Measurements from ENCODE around the gene DPYSL4.

The DPYSL4 gene

DNA sequence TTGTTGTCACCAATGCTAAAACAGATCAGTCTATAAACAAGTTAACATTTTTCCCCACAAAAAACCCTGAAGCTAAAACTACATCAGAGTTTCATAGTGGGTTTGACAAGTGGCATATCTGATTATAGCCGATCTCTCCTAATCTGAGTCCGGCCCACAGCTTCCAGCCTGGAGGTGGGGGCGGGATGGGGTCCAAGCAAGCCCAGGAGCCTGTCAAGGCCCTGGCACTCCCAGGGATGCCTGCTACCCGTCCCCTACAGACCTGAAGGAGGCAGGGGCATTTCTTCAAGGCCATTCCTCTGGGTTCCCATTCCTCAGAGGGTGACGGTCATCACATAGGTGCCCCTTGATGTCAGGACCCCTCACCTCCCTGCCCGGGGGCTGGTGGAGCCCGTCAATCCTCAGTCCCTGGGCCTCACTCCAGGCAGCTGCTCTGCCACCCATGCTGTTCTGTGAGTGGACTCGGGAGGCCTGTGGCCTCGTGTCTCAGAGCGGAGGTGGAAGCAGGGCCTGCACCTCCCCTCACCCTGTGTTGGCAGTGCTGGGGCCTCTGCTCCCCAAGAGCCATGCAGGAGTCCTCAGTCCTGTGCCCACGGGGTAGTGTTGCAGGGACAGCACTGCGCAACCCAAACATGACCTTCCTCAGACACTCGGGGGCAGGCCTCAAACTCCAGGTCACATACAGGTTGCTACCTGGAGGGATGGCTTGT lies 8.8 kb downstream of the DPYSL4 start:
- DNase-seq (ENCODE audit: low spot score): no peak

DNA sequence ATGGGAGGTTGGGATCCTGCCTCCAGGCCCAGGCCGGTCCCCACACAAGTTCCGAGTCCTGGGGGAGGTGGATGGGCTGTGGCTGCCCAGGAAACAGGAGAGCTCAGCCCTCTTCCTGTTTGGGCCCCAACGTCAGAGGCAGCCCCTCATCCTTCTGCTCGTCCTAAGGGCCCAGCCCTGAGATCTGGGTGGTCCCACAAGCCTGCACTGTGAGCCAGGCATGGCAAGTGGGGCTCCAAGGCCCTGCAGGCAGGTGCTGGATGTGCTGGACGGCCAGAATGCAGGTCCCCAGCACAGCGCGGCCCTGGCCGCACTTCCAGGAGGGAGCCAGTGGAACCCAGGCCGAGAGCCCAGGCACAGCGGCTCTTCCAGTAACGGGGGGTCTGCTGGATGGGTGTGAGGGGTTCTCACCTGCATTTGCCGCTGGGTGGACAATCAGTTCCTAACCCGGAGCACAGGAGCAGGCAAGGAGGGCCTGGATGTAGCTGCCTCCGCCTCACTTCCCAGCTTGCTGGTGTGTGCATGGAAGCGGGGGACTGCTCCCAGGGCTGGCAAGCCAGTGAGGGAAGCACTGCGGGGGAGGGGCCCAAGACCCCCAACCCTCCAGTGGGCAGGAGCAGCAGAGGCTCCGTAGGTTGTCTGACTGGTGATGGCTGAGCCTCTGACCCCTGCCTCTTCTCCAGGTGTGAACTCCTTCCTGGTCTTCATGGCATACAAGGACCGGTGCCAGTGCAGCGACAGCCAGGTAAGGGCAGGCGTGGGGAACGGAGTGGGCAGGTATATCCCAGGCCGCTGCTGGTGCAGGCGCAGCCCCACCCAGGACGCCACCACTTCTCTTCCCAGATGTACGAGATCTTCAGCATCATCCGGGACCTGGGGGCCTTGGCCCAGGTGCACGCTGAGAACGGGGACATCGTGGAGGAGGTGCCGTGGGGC lies 9.7 kb downstream of the DPYSL4 start:
- DNase-seq (ENCODE audit: low spot score): no peak

DNA sequence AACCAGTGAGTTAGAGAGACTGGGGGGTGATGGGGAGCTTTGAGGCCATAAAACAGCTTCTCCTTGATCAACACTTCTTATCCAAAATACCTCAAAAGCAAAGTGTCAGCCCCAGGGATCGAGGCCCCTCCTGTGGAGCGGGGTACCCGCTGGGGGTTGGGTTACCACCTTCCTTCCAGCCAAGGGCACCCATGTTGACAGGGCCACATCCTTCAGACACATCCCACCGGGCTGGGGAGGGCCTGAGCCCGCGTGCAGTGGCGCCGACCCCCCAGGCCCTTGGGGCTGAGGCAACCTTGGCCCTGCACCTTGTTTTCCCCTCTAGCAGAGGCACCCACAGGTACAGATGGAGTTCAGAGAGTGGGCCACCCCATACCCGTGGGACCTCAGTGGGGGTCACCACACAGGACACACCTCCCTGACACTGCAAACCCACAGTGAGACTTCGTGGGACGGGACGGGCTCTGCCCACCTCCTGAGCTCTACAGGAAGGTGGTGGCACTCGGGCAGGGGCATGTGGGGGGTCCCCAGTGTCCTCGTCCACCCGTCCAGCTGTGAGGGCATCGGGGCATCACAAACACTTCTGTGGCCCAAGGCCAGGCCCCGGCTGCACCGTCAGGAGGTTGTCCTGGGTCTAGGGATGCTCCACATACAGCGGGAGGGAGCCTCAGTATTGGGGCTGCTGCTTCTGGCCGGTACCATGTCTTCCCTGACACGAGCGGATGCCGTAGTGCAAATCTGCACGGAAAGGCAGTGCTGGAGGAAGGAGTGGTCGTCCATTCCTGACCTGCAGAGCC lies 10.7 kb downstream of the DPYSL4 start:
- no peak for DNase-seq (ENCODE audit: low spot score)

DNA sequence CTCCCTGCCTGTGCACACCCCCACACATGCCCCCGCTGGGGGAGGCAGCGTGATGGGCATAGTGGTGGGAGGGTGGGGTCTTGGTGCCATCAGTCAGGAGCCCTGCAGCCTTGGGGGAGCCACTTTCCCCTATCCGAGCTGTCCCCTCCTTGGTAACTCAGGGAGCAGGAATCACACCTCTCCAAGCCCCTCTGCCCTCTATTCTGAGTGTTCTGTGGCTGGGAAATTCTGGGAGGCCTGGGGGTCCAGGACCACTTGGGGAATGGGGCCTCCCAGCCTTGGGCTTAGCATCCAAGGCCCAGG lies 11.3 kb downstream of the DPYSL4 start:
- no peak for DNase-seq (ENCODE audit: low spot score)

DNA sequence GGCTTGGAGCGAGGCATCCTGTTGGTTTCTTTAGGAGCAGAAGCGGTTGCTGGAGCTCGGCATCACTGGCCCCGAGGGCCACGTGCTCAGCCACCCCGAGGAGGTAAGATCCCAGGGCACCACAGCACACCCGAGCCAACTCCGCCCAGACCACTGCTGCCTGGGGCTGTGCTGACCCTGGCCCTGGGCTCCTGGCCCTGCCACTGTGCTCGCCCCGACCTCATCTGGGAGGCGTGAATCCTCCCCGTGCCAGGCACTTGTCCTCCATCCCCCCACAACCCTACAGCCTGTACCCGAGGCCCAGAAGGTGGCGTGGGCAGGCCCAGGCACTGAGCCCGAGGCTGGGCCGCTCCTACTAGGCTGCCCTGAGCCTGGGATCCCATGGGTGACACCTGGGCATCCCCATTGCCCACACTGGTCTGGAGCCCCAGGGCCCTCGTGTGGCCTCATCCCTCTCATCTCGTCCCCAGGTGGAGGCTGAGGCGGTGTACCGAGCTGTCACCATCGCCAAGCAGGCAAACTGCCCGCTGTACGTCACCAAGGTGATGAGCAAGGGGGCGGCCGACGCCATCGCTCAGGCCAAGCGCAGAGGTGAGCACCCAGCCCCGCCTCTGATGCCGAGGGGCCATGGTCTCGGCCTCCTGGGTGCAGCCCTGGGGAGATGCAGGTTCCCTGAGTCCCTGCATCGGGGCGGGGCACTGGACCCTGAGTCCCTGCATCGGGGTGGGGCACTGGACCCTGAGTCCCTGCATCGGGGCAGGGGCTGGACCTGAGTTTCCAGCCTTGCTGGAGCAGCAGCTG lies 11.8 kb downstream of the DPYSL4 start:
- no peak for DNase-seq (ENCODE audit: low spot score)

DNA sequence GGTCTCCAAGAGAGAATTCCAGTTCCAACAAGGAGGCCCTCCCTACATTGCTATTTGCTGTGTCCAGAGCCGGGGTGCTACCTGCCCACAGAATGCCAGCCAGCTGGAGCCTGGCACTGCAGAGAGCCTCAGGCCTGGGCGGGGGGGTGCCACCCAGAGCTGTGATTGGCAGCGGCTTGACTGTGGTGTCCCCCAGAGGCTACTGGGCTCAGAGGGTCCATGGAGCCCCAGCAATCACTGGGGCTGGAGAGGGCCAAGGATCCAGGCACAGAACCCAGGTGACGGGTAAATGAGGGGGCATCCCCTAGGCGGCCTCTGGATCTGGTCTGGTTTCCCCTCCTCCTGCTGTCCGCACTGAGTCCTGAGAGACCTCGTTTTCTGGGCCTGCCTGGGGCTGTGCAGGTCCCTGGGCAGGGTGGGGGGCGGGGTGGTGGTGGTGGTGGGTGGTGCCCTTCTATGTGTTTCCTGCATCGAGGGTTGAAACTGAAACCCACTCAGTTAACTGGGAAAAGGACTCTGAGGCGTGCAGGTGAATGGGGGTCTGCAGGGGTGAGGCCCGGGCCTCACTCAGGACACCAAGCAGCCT lies 12.6 kb downstream of the DPYSL4 start:
- no peak for DNase-seq (ENCODE audit: low spot score)

DNA sequence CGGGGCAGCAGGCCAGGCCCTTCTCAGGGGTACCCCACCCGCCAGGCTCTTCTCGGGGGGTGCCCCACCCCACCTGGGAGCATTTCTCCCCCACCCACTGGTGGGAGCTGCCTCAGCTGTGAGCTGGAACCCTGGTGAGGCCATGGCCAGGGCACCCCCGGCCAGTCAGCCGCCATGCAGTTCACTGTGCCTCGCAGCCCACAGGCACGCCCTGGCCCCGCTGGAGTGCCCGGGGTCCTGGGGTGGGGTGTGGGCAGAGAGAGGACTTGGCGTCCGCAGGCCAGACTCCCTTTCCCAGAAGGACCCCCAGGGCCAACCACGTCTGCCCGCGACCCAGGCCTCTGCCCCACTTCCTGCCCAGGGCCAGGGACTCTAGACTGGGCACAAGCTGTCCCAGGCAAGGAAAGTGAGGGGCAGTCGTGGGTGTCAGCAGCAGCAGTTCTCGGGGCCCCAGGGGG lies 13.1 kb downstream of the DPYSL4 start:
- DNase-seq (ENCODE audit: low spot score): no peak

DNA sequence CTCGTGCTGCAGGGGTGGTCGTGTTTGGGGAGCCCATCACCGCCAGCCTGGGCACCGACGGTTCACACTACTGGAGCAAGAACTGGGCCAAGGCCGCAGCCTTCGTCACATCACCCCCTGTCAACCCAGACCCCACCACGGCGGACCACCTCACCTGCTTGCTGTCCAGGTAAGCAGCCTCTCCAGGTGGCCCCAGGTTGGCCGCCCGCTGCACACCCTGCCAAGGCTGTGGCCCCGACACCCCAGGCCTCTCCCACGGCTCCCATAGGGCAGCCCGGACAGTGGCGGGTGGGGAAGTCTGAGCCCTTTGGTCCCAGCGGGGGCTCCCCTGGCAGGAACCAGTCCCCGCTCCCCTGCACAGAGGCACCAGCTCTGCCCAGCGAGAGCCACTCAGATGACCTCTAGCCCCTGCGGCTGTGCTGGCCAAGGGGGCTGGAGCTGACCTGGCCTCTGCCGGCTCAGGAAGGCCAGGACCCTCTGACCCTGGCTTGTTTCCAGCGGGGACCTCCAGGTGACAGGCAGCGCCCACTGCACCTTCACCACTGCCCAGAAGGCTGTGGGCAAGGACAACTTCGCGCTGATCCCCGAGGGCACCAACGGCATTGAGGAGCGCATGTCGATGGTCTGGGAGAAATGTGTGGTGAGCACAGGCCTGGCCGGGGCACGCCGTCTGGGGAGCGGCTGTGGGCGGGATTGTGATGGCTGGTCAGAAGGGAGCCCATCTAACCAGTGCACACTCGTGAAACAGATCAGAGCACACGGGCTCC lies 13.8 kb downstream of the DPYSL4 start:
- DNase-seq (ENCODE audit: low spot score): no peak

DNA sequence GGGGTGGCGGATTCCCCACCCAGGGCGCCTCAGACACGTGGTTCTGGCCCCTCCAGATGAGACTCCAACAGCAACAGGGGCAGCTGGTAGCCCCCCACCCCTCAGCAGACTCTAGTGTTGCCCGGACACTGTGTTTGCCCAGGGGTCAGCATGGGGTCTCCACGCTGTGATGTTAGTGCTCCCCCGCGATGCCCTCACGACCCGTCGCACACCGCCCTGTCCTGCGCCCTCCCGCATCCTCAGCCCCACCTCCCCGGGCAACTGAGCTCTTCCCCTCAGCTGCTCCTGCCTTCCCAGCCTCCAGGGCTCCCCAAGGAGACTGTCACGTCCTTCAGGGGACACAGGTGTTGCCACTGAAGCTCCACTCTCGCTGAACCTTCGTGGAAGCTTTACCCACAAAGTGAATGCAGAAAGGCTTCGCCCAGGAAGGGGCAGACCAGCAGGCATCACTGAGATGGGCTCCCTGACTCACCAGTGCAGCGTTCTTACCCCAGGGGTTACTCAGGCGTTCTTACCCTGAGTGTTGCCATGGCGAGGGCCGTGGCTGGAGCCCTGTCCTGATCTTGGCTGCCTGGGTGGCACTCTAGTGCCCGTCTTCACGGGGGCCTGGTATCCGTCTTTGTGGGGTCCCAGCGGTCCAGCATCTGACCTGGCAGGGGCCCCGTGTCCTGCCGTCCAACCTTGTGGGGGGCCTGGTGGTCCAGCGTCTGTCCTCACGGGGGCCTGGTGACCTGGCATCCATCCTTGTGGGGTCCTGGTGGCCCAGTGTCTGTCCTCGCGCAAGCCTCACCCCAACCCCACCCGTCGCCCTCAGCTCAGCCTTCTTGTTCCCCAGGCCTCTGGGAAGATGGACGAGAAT lies 14.6 kb downstream of the DPYSL4 start:
- DNase-seq (ENCODE audit: low spot score): no peak

DNA sequence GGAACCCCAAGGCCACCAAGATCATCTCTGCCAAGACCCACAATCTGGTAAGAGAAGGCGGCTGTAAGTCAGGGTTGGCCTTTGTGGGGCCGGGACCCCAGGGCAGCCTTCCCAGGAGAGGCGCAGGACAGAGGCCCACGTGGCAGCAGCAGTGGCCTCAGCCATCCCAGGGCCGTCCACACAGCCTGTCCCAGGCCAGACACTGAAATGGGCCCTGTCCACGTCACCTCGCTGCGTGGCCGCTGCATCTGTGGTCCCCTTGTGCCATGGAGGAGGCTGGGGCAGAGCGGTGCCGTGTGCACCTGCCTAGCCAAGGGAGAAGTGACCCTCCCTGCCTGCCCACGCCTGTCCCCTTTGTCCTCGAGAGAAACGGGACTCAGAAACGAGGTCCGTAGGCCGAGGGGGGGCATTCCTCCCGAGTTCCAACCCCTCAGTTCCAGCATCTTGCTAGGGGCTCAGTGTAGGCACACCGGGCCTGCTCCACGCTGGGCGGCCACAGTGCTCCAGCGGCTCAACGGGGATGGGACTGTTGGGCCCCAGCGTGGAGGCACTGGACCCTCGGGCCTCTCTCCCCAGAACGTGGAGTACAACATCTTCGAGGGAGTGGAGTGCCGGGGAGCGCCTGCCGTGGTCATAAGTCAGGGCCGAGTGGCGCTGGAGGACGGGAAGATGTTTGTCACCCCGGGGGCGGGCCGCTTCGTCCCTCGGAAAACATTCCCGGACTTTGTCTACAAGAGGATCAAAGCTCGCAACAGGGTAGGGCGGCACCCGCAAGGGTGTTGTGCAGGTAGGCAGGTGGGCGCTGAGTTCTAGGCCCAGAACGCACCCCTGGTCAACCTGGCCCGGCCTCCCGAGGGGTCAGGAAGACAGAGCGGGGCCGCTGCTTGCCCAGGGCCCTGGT lies 15.6 kb downstream of the DPYSL4 start:
- DNase-seq (ENCODE audit: low spot score): no peak

DNA sequence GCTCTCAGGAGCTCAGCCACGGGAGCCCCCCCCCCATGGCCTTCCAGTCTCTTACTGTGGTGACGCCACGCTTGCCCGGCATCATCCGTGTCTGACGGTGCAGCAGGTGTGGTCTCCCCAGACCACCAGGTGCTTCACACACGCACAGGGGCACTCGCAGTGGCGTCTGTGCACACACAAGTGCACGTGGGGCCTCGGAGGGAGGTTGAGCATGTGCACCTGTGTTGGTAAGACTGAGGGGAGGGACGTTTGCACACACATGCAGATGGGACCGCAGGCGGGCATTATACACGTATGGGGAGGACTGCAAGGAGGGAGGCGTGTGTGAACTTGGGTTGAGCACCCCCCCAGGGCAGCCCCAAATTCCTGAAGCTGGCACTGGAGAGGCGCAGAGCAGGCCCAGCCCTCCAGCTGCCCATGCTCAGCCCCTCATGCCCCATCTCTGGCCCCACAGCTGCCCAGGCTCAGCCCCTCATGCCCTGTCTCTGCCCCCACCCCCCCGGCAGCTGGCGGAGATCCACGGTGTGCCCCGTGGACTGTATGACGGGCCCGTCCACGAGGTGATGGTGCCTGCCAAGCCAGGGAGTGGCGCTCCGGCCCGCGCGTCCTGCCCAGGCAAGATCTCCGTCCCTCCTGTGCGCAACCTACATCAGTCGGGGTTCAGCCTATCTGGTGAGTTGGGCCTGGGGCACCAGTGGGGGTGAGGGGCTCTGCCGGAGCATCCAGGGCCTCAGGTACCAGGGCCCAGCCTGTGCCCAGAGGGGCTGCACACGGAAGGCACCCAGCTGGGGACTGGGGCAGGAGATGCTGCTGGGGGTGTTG lies 16.7 kb downstream of the DPYSL4 start:
- no peak for DNase-seq (ENCODE audit: low spot score)

DNA sequence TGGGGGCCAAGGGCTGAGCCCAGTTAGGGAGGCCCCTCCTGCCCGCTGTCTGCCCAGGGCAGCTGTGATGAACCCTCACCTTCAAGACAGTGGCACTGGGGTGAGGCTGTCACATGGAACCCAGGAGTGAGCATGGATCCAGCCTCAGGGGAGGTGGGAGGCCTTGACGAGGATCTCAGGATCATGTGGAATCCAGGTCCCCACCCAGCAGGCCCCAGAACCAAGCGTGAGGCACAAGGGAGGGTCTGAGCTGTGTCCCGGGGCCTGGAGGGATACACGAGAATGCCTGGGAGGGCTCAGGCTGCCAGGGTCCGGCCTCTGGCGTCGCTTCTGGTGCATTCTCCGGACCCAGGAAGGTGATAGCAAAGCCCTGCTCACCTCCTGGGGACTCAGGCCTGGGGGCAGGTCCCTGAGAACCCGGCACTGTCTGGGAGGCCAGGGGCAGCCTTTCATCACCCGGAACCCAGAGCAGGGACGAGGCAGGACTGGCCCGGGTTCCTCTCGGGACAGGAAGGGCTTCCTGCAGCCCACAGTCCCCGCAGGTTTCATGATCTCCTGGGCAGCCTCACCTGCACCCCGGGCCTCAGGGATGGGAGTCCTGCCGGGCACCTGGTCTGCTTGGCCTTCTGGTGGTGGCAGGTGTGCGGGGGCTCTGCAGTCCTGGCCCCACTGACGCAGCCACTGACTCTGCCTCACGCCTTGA lies 17.5 kb downstream of the DPYSL4 start:
- DNase-seq (ENCODE audit: low spot score): no peak

DNA sequence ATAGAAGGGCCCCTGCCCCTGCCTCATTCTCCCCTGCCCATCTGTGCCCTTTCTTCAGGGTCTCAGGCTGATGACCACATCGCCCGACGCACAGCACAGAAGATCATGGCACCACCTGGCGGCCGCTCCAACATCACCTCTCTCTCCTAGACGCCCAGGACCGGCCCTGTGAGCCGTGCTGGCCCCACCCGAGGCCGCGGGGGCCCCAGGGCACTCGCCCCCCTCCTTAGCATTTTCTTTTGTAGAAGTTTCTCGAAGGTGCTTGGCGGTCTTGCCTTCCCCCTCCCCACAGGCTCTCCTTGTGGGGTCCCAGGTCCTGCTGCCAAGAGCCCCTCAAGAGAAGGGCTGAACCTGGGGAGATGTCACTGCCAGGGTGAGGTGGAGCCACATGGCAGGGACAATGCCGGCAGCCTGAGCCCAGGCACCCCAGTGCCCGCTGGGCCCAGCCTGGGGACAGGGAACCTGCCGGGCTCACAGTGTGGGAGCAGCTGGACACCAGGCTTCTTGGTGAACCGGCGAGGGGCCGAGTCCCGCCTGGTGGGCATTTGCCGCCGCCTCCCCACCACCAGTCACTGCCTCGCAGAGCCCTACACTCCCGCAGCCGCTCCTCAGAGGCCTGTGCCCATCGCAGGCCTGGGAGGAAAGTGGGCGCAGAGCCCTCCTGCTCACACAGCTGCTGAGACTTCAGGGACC lies 18.2 kb downstream of the DPYSL4 start:
- DNase-seq (ENCODE audit: low spot score): no peak

DNA sequence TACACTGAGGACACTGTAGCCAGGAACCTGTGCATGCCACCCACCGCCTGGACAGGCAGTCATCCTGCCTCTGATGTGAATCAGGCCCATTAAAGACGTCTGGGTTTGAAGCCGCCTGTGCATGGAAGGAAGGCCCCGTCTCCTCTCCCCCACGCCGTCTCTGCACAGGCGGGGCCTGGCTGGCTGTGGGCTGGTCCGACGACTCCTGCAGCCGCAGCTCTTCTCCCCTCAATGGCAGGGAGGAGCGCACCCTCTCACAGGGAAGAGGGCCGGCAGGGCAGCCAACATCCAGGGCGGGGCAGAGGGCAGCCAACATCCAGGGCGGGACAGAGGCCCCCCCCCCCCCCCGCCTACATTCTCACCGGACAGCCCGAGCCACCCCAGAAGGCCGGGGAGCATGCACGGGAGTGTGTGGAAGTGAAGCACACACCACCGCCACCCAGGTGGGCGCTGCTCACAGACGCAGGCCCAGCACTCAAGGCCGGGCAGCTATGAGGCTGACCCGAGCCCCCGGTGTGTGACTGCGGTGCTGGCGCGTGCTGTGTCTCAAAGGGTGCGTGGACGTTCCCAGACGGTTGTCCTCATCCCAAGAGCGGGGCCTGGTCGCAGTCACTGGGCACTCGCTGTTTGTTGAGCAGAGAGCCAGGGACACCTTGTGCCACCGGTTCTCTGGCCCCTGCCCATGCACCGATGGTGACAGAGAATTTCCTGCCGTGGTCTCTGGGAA lies 19.1 kb downstream of the DPYSL4 start:
- DNase-seq (ENCODE audit: low spot score): peak; percentile 64

DNA sequence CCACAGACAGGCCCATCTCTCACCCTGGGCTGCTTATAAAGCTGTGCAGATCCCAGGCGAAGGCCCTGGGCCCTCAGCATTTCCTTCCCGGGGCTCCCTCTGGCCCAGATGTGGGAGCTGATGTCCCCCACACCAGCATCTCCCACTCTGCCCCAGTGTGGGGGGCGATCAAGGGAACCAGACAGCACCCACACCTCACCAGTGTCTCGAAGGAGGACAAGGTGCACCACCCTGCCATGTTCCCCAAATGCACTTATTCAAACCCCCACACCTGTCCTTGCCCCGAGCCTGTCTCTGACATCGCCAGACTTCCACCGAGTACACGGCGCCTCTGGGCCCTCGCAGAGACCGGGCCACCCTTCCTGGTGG lies 19.6 kb downstream of the DPYSL4 start:
- DNase-seq (ENCODE audit: low spot score): no peak
